A673 (cell line): ENCODE data around the gene CSNK2A1. TPM values are rescaled to one million over a fixed set of nuclear protein-coding genes. Genes with fewer than 3 reads are reported as not detected.

Experiments
- BruUV-seq: library from RNA; stranded (reverse); fragments of 400-500 nt; replicated peaks from 2 replicates; lab custom pipeline; 2021; lab: Mats Ljungman, UMichigan
- CTCF ChIA-PET: fragments of 300-600 bp; sonication (Branson Sonifier 250); formaldehyde crosslinking; loops from one replicate; lab custom pipeline; 2022; ENCODE audit warnings: antibody characterized with exemption; lab: Charles Lee
- POLR2A ChIA-PET: fragments of 300-600 bp; sonication (Branson Sonifier 250); formaldehyde crosslinking; loops from one replicate; lab custom pipeline; 2022; ENCODE audit warnings: antibody characterized with exemption; ENCODE audit not compliant: low non-redundant PET; lab: Charles Lee
- DNase-seq: peaks from one replicate; pipeline ENCODE4 v3.0.0-alpha.2; 2015; ENCODE audit warnings: low spot score
- H3K27ac ChIP-seq: fragments of 200-600 bp; sonication (generic); 2 replicates; pipeline ENCODE4 v1.5.1; 2016; ENCODE audit warnings: mixed run types, low read depth, mild to moderate bottlenecking, mixed read lengths, antibody characterized with exemption, low read length; ENCODE audit not compliant: poor library complexity, severe bottlenecking
- H3K27me3 ChIP-seq: fragments of 200-600 bp; sonication (generic); replicated peaks from 2 replicates; pipeline ENCODE4 v1.6.1; 2017; ENCODE audit warnings: mixed run types, low read depth, mild to moderate bottlenecking, mixed read lengths, antibody characterized with exemption, low read length; ENCODE audit not compliant: insufficient read depth, poor library complexity
- H3K36me3 ChIP-seq: fragments of 200-600 bp; sonication (generic); 2 replicates; pipeline ENCODE4 v1.6.1; 2016; ENCODE audit warnings: mixed run types, mild to moderate bottlenecking, mixed read lengths, antibody characterized with exemption, low read length; ENCODE audit not compliant: insufficient read depth, poor library complexity, severe bottlenecking
- H3K4me1 ChIP-seq: fragments of 200-600 bp; sonication (generic); 2 replicates; pipeline ENCODE4 v1.6.1; 2017; ENCODE audit warnings: mixed run types, mild to moderate bottlenecking, mixed read lengths, antibody characterized with exemption, low read length; ENCODE audit not compliant: insufficient read depth, poor library complexity, severe bottlenecking
- H3K4me3 ChIP-seq: fragments of 200-600 bp; sonication (generic); 2 replicates; pipeline ENCODE4 v1.5.1; 2016; ENCODE audit warnings: low read depth, mixed run types, mild to moderate bottlenecking, mixed read lengths, low read length; ENCODE audit not compliant: poor library complexity, severe bottlenecking
- H3K9me3 ChIP-seq: fragments of 200-600 bp; sonication (generic); 2 replicates; pipeline ENCODE4 v1.6.1; 2016; ENCODE audit warnings: mixed run types, low read depth, mild to moderate bottlenecking, mixed read lengths, antibody characterized with exemption, low read length; ENCODE audit not compliant: poor library complexity, severe bottlenecking
- EZH2 ChIP-seq: fragments of 200-600 bp; sonication (generic); IDR thresholded peaks from 2 replicates; pipeline ENCODE4 v1.6.1; 2017; ENCODE audit warnings: borderline replicate concordance, low read depth, mild to moderate bottlenecking, mixed read lengths, antibody characterized with exemption, low read length; ENCODE audit not compliant: poor library complexity, severe bottlenecking
- intact Hi-C: fragments of 100-400 bp; cut with micrococcal nuclease; formaldehyde crosslinking; loops from one replicate; pipeline ENCODE4 v1.10.0; 2022; ENCODE audit not compliant: unreplicated experiment
- total RNA-seq: library from RNA; stranded (reverse); gene quantifications from 2 replicates; pipeline ENCODE4 v1.2.3, GENCODE V29; 2021
- TF ChIP-seq, protein P1 (sequence below): fragments of 300-800, 200-600 bp; sonication (generic); conservative IDR thresholded peaks from 2 replicates; pipeline ENCODE4 v1.5.1; 2017; ENCODE audit warnings: low read depth, mild to moderate bottlenecking, antibody characterized with exemption, low read length, moderate library complexity, mixed read lengths

CSNK2A1 gene
- total RNA-seq, 1 experiment from 2014 or later: 233 TPM

DNA sequence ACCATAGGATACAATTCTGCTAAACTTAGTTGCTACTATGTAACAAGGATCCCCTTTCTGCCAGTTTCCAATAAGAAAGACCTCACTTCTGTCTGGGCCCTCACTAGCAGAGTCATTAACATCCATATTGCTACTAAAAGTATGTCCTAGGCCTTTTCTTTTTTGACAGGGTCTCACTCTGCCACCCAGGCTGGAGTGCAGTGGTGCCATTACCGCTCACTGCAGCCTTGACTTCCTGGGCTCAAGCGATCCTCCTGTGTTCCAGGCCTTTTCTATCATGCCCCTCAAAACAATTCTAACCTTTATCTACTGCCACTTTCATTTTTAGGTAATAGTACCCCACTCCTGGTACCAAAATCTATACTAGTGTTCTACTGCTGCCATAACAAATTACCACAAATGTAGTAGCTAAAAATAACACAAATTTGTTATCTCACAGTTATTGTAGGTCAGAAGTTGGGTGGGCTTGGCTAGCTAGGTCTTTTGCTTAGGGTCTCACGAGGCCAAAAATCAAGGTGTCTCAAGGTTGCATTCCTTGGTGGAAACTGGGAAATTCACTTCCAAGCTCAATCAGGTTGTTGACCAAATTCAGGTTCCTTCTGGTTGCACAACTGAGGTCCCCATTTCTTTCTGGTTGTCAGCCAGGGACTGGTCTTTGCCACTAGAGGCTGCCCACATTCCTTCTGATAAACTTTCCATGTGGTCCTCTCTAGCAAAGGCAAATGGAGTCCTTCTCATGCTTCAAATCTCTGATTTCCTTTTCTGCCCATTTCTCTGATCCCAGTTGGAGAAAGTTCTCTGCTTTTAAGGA, 3.0 kb downstream of the CSNK2A1 start:
- Histone ChIP-seq H3K4me1 (peaks cover 15% of the 10 kb centered on the region), H3K27me3 (no peaks in the 10 kb centered on the region), H3K4me3 (no peak overlapping the region), H3K27ac (no peak overlapping the region), H3K36me3 (peaks cover 19% of the 10 kb centered on the region), H3K9me3 (peaks cover 24% of the 10 kb centered on the region)
- ChIA-PET POLR2A (no interaction called here), CTCF (no interaction called here)
- TF ChIP-seq EZH2: no peak
- intact Hi-C loops: no loop called here
- no peak for DNase-seq
- no TSS peak for BruUV-seq

DNA sequence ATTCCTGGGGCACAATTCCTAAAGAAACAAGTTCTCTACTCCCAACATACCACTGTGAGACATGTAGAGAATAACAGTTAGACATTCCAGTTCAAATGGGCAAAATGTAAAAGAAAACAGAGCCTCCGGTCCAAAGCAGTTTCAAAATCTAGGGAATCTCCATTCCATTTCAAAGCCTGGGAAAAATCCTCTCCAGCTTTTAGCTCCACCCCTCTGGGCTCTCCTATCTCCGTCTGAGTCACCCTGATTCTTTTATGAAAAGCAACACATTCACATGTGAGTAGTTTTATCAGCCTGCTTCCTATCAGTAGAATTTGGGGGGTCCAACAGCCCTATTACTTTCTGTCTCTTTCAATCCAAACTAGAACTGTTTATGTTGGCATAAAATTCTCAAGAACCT, 3.7 kb downstream of the CSNK2A1 start:
- Histone ChIP-seq H3K36me3 (peaks cover 19% of the 10 kb centered on the region), H3K27me3 (no peaks in the 10 kb centered on the region), H3K27ac (no peak overlapping the region), H3K4me3 (no peak overlapping the region), H3K9me3 (peaks cover 24% of the 10 kb centered on the region), H3K4me1 (peaks cover 15% of the 10 kb centered on the region)
- CTCF ChIA-PET: no interaction called here
- no TSS peak for BruUV-seq
- intact Hi-C loops: no loop called here
- POLR2A ChIA-PET: no interaction called here
- DNase-seq: no peak
- no peak for TF ChIP-seq EZH2
- TF ChIP-seq, protein P1, sequence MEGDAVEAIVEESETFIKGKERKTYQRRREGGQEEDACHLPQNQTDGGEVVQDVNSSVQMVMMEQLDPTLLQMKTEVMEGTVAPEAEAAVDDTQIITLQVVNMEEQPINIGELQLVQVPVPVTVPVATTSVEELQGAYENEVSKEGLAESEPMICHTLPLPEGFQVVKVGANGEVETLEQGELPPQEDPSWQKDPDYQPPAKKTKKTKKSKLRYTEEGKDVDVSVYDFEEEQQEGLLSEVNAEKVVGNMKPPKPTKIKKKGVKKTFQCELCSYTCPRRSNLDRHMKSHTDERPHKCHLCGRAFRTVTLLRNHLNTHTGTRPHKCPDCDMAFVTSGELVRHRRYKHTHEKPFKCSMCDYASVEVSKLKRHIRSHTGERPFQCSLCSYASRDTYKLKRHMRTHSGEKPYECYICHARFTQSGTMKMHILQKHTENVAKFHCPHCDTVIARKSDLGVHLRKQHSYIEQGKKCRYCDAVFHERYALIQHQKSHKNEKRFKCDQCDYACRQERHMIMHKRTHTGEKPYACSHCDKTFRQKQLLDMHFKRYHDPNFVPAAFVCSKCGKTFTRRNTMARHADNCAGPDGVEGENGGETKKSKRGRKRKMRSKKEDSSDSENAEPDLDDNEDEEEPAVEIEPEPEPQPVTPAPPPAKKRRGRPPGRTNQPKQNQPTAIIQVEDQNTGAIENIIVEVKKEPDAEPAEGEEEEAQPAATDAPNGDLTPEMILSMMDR: no peak

DNA sequence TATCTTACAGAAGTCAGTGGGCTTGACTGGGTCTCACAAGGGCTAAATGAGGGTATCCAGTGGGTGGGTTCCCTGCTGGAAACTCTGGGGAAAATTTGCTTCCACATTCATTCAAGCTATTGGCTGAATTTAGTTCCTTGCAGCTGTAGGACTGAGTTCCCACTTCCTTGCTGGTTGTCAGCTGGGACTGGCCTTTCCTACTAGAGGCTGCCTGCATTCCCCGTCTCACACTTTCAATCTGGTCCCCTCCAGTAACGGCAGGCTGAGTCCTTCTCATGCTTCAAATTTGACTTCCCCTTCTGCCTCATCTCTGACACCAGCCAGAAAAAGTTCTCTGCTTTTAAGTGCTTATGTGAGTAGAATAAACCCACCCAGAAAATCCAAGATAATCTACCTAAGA, 4.4 kb downstream of the CSNK2A1 start:
- Histone ChIP-seq H3K9me3 (peaks cover 24% of the 10 kb centered on the region), H3K27me3 (no peaks in the 10 kb centered on the region), H3K4me1 (peaks cover 15% of the 10 kb centered on the region), H3K4me3 (no peak overlapping the region), H3K27ac (no peak overlapping the region), H3K36me3 (peaks cover 19% of the 10 kb centered on the region)
- DNase-seq: no peak
- no peak for TF ChIP-seq EZH2
- TF ChIP-seq, protein P1: no peak
- BruUV-seq: no TSS peak
- ChIA-PET POLR2A (no interaction called here), CTCF (no interaction called here)
- intact Hi-C loops: no loop called here

DNA sequence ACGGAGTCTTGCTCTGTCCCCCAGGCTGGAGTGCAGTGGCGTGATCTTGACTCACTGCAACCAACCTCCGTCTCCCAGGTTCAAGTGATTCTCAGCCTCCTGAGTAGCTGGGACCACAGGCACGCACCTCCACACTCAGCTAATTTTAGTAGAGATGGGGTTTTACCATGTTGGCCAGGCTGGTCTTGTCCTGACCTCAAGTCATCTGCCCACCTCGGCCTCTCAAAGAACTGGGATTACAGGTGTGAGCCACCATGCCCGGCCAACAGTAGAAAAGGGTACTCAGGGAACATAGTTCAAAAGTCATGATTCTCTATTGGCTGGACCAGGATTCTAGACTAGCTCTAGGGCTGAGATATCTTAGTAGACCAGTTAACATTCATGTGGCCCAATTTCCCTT, 5.6 kb downstream of the CSNK2A1 start:
- ChIA-PET CTCF (no interaction called here), POLR2A (no interaction called here)
- intact Hi-C loops: no loop called here
- TF ChIP-seq, protein P1: no peak
- no peak for TF ChIP-seq EZH2
- no peaks in the 10 kb centered on the region for H3K27me3 ChIP-seq
- no peak overlapping the region for H3K27ac ChIP-seq
- DNase-seq: no peak
- BruUV-seq: no TSS peak
- H3K9me3 ChIP-seq: peaks cover 24% of the 10 kb centered on the region
- H3K36me3 ChIP-seq: peaks cover 19% of the 10 kb centered on the region
- H3K4me1 ChIP-seq: peaks cover 15% of the 10 kb centered on the region
- no peak overlapping the region for H3K4me3 ChIP-seq
